WERI-Rb-1 (cell line): Measurements from ENCODE around the gene PMIS2.

ENCODE experiments used
- DNase-seq: peaks from one replicate; pipeline ENCODE4 v3.0.0-alpha.2; 2020
- H3K27ac ChIP-seq: fragments of 250-450 bp; sonication (Bioruptor Pico); 2 replicates; pipeline ENCODE4 v1.5.1; 2020; ENCODE audit warnings: mild to moderate bottlenecking, moderate library complexity
- H3K27me3 ChIP-seq: fragments of 250-450 bp; sonication (Bioruptor Pico); 2 replicates; pipeline ENCODE4 v1.5.1; 2021; ENCODE audit warnings: mild to moderate bottlenecking, low read depth, moderate library complexity; ENCODE audit not compliant: insufficient read depth, severe bottlenecking
- H3K36me3 ChIP-seq: fragments of 250-450 bp; sonication (Bioruptor Pico); 2 replicates; pipeline ENCODE4 v1.5.1; 2020; ENCODE audit warnings: mild to moderate bottlenecking, moderate library complexity
- H3K4me3 ChIP-seq: 2 replicates; pipeline ENCODE4 v1.5.1; 2011; ENCODE audit warnings: low read depth, mild to moderate bottlenecking, control low read depth, low read length
- H3K9me3 ChIP-seq: fragments of 250-450 bp; sonication (Bioruptor Pico); 2 replicates; pipeline ENCODE4 v1.5.1; 2021; ENCODE audit warnings: mild to moderate bottlenecking, moderate library complexity; ENCODE audit not compliant: severe bottlenecking
- TF ChIP-seq, protein P1 (sequence below): IDR thresholded peaks from 2 replicates; pipeline ENCODE4 v1.5.1; 2011; ENCODE audit warnings: low read depth, mild to moderate bottlenecking, control low read depth, inconsistent platforms, low read length

The PMIS2 gene

DNA sequence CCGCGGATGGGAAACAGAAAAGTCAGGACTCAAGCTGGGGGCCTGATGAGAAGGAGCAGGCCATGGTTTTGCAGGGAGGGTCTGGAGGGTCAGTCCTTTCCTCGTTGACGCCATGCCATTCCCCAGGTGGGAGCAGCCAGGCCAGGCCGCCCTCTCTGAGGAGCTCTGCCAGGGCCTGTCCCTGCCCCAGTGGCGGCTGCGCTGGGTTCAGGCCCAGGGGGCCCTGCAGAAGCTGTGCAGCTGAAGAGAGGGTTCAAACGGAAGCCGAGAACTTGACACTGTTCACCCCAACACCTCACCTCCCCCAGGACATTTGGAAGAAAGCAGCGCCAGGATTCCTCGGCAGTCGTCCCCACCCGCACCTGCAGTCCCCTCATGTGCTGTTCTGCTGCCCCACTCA is 36.8 kb downstream of the PMIS2 start:
- Histone ChIP-seq H3K27ac (no peak overlapping the region), H3K4me3 (no peak overlapping the region), H3K9me3 (no peaks in the 10 kb centered on the region), H3K36me3 (peaks cover 28% of the 10 kb centered on the region), H3K27me3 (no peaks in the 10 kb centered on the region)
- DNase-seq = no peak
- TF ChIP-seq, protein P1, sequence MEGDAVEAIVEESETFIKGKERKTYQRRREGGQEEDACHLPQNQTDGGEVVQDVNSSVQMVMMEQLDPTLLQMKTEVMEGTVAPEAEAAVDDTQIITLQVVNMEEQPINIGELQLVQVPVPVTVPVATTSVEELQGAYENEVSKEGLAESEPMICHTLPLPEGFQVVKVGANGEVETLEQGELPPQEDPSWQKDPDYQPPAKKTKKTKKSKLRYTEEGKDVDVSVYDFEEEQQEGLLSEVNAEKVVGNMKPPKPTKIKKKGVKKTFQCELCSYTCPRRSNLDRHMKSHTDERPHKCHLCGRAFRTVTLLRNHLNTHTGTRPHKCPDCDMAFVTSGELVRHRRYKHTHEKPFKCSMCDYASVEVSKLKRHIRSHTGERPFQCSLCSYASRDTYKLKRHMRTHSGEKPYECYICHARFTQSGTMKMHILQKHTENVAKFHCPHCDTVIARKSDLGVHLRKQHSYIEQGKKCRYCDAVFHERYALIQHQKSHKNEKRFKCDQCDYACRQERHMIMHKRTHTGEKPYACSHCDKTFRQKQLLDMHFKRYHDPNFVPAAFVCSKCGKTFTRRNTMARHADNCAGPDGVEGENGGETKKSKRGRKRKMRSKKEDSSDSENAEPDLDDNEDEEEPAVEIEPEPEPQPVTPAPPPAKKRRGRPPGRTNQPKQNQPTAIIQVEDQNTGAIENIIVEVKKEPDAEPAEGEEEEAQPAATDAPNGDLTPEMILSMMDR = no peak

DNA sequence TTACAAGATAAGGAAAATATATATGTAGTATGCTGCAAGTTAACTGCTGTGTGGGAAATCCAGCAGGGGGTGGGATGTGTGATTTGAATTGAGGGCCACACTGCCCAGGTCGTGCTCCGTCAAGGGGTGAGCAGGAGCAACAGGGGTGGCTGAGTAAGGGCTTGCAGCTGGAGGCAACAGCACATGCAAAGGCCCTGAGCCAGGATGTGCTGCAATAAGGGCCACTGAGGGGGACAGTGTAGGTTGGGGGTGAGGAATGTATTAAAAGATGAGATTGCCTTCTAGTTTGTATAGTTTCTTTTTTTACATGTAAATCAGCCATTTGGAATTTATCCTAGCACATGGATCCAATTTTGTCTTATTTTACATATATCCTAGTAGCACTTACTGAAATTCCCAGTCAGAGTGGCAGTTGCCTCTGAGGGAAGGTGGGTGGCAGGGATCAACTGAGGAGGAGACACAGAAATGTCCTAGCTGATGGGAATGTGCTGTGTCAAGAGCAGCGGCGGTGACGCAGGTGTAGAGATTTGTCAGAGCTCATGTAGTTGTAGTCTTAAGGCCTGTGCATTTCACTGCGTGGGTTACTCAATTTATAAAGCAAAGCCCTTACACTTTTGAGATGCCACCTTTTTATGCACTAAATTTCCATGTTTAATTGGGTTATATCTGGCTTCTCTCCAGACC is 37.5 kb downstream of the PMIS2 start:
- Histone ChIP-seq H3K4me3 (no peak overlapping the region), H3K27ac (no peak overlapping the region), H3K9me3 (no peaks in the 10 kb centered on the region), H3K36me3 (peaks cover 24% of the 10 kb centered on the region), H3K27me3 (no peaks in the 10 kb centered on the region)
- TF ChIP-seq, protein P1 = no peak
- no peak for DNase-seq

- no peak for DNase-seq
- Histone ChIP-seq H3K4me3 (peak overlapping the region; percentile 97), H3K27ac (peak overlapping the region; percentile 67), H3K36me3 (peaks cover 30% of the 10 kb centered on the region), H3K27me3 (no peaks in the 10 kb centered on the region), H3K9me3 (no peaks in the 10 kb centered on the region)
- TF ChIP-seq, protein P1 = no peak
Observed at GRCh38 chr19:35628264-35628564, 42.2 kb downstream of the PMIS2 start.

DNA sequence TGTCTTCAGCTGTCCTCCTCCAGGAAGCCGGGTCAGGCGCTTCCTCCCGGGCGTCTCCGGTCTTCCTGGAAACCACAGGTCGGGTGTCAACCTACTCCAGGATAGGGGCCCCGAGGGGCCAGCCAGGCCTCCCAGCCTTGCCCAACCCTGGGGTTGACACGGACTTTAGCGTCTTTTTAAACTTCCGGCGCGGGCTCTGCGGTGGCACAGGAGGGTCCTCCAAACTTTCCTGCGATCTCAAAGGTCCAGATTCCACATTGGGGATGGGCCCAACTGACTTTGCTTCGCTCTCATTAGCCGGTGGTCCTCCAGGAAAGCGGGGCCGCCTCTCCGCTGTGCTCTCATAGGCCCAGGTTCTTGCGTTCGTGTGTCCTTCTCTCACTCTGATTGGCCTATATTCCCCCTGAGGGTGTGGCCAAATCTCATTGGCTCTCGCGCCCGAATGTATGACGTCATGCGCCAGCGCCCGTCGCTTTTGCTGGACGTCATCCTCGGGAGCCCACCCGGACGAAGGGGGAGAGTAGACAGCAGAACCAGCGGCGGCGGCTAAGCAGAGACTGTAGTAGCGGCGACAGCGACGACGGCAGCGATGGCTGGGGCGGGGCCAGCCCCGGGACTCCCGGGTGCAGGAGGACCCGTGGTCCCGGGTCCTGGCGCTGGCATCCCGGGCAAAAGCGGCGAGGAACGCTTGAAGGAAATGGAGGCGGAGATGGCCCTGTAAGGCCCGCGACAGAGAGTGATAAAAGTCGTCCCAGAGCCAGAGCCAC is 42.8 kb downstream of the PMIS2 start, which contains the start of gene RBM42:
TSS of gene RBM42 (plus strand) at position 472 of the 767 bp plus-strand sequence. CDS start at position 590, 118 bp downstream.
- H3K36me3 ChIP-seq = peaks cover 35% of the 10 kb centered on the region
- DNase-seq = peak; percentile 97
- no peaks in the 10 kb centered on the region for H3K27me3 ChIP-seq
- TF ChIP-seq, protein P1 = no peak
- peak within 1 kb of the TSS; percentile 97 for H3K4me3 ChIP-seq
- no peaks in the 10 kb centered on the region for H3K9me3 ChIP-seq
- H3K27ac ChIP-seq = peak within 1 kb of the TSS; percentile 79

DNA sequence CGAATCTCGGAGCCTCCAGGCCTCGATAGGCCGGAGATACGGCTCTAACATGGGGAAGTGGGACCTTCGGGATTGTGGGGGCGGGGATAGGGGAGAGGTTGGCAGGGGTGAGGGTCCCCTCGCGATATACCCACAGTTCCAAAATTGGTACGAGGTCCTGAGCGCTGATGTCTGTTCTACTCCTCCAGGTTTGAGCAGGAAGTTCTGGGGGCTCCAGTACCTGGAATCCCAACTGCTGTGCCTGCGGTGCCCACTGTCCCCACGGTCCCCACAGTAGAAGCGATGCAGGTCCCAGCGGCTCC is 43.3 kb downstream of the PMIS2 start:
- Histone ChIP-seq H3K9me3 (no peaks in the 10 kb centered on the region), H3K27ac (peak overlapping the region; percentile 79), H3K4me3 (peak overlapping the region; percentile 97), H3K27me3 (no peaks in the 10 kb centered on the region), H3K36me3 (peaks cover 41% of the 10 kb centered on the region)
- no peak for DNase-seq
- TF ChIP-seq, protein P1 = no peak
